Activated CD4-positive, CD25-positive, alpha-beta regulatory T cell treated with anti-CD3 and anti-CD28 coated beads, Interleukin-2, amount 50 U/mL, for 16 hours (primary cell): Measurements from ENCODE around the gene PCGF5.

Experiments
- DNase-seq: peaks from one replicate; pipeline ENCODE4 v3.0.0-alpha.2; 2020; ENCODE audit warnings: low read depth, low spot score

The PCGF5 gene

DNA sequence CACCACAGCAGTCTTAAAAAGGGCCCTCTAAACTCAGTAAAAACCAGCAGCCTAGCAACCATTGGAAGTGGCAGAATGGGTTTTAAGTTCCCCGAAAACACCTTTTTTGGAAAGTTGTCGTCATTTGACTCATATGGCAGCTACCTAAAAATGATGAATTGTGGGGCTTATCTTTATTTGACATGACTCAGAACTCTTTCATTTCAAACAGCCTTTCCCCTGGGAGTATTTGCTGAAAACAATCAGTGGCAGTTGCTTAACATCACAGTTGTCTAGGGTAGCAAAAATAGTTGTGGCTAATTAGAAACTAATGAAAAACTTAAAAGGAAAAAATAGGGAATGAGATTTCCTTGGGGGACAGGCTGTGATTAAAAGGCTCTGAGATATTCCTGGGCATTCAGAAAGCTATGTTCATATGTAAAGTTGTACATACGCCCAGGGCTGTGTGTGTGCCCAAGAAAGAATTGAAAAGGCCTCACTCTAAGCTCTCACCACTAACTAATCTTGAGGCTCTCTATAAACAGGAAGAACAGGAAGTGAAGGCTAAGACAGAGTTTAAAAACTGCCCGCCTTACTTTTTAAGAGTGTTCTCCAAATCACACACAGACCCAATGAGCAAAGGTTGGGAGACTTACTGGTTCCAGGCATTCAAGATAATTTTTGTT lies 108.0 kb downstream of the PCGF5 start:
- DNase-seq = no peak
